ENCODE data around the gene PPP2R1B. TPM values are rescaled to one million over a fixed set of nuclear protein-coding genes. Genes with fewer than 3 reads are reported as not detected.
A peak's percentile ranks its signal among the peaks of the same experiment; 100 is the strongest.

PPP2R1B gene
- polyA plus RNA-seq, 1 donor (not counting 4 experiments of a cell fraction or from before 2014, with no cell fraction given): 33.6 TPM

DNA sequence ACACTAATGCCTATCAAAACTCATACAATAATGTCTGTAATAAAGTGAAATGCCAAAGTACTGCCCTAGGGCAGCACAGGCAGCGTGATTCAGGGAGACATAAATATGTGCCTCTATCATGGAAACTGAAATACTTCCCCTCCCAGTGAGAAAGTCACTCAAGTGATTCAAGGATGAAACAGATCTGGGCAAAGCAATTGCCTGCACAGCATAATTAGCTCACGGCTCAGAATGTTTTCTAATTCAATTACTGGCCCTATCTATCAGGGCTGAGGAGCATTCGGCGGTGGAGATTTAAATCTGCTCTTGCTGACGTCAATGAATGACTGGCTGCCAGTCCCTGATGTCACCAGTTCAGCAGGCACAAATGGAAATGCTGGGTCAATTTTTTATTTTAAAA lies 27.7 kb upstream of the PPP2R1B start:
- H4K20me1 ChIP-seq (ENCODE audit: control insufficient read depth, extremely low read depth, insufficient read depth, low read length): no peaks in the 10 kb centered on the region
- H3K9me3 ChIP-seq (ENCODE audit: control insufficient read depth, low read depth, low read length): no peaks in the 10 kb centered on the region
- peaks cover 0 to 3% of the 10 kb centered on the region in 2 experiments for H3K36me3 ChIP-seq (ENCODE audit: control insufficient read depth in 2 of 2, extremely low read depth in 1 of 2, insufficient read depth in 2 of 2, low read length in 2 of 2)
- H3K4me3 ChIP-seq (ENCODE audit: control insufficient read depth in 2 of 3, extremely low read depth in 1 of 3, insufficient read depth in 2 of 3, low read depth in 1 of 3, low read length in 3 of 3): no peak overlapping the region
- H3K27ac ChIP-seq (ENCODE audit: control insufficient read depth, insufficient read depth, low read length): peak overlapping the region; percentile 50
- H3K4me1 ChIP-seq (ENCODE audit: control insufficient read depth, extremely low read depth, insufficient read depth, low read length): peaks cover 11% of the 10 kb centered on the region
- no peaks in the 10 kb centered on the region for H3K9me1 ChIP-seq (ENCODE audit: control insufficient read depth, extremely low read depth, insufficient read depth, low read length)
- H3K27me3 ChIP-seq (ENCODE audit: control insufficient read depth, extremely low read depth, insufficient read depth, low read length): no peaks in the 10 kb centered on the region
- dilution Hi-C loops (cut with MboI; ENCODE audit: extremely low pct_ligation_motif_present, low sequenced_read_pairs): no loop called here
- no peak overlapping the region for H2AFZ ChIP-seq (ENCODE audit: control insufficient read depth, low read length)
- no peak overlapping the region for H3K9ac ChIP-seq (ENCODE audit: control insufficient read depth, extremely low read depth, insufficient read depth, low read length)
- FAIRE-seq (peak; percentile 71), DNase-seq (ENCODE audit: low read depth, low spot score) (peak; percentile 32)
- peak overlapping the region; percentile 35 for H3K4me2 ChIP-seq (ENCODE audit: control insufficient read depth, extremely low read depth, insufficient read depth, low read depth, low read length)
- TF ChIP-seq, protein P1, sequence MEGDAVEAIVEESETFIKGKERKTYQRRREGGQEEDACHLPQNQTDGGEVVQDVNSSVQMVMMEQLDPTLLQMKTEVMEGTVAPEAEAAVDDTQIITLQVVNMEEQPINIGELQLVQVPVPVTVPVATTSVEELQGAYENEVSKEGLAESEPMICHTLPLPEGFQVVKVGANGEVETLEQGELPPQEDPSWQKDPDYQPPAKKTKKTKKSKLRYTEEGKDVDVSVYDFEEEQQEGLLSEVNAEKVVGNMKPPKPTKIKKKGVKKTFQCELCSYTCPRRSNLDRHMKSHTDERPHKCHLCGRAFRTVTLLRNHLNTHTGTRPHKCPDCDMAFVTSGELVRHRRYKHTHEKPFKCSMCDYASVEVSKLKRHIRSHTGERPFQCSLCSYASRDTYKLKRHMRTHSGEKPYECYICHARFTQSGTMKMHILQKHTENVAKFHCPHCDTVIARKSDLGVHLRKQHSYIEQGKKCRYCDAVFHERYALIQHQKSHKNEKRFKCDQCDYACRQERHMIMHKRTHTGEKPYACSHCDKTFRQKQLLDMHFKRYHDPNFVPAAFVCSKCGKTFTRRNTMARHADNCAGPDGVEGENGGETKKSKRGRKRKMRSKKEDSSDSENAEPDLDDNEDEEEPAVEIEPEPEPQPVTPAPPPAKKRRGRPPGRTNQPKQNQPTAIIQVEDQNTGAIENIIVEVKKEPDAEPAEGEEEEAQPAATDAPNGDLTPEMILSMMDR (optimal IDR thresholded peaks at IDR 0.05 in 1 of 3, IDR thresholded peaks at IDR 0.05 in 1 of 3, conservative IDR thresholded peaks at IDR 0.05 in 1 of 3; ENCODE audit: extremely low read depth in 1 of 3, insufficient read depth in 2 of 3, low read length in 3 of 3): no peak
- no peak for TF ChIP-seq EZH2 (IDR thresholded peaks at IDR 0.05; ENCODE audit: low read length)
- H3K79me2 ChIP-seq (ENCODE audit: control insufficient read depth, insufficient read depth, low read length): no peaks in the 10 kb centered on the region

DNA sequence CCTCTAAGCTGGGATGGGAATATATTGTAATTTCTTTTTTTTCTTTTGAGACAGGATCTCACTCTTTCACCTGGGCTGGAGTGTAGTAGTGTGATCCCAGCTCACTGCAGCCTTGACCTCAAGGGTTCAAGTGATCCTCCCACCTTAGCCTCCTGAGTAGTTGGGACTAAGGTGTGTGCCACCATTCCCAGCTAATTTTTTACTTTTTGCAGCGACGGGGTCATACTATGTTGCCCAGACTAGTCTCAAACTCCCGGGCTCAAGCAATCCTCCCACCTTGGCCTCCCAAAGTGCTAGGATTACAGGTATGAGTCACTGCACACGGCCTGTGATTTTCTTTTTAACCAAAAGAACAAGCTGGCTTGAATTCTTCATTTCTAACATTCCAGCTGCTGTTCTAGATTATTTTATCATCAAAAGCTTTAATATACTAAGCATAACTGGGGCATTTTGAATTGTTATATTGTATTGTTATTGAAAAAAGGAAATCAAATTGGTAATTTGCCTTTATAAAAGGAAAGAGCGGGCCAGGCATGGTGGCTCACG lies 26.8 kb upstream of the PPP2R1B start:
- H3K9me3 ChIP-seq (ENCODE audit: control insufficient read depth, low read depth, low read length): no peaks in the 10 kb centered on the region
- no peaks in the 10 kb centered on the region for H3K27me3 ChIP-seq (ENCODE audit: control insufficient read depth, extremely low read depth, insufficient read depth, low read length)
- TF ChIP-seq EZH2 (IDR thresholded peaks at IDR 0.05; ENCODE audit: low read length): no peak
- TF ChIP-seq, protein P1 (optimal IDR thresholded peaks at IDR 0.05 in 1 of 3, IDR thresholded peaks at IDR 0.05 in 1 of 3, conservative IDR thresholded peaks at IDR 0.05 in 1 of 3; ENCODE audit: extremely low read depth in 1 of 3, insufficient read depth in 2 of 3, low read length in 3 of 3): no peak
- peaks cover 11% of the 10 kb centered on the region for H3K4me1 ChIP-seq (ENCODE audit: control insufficient read depth, extremely low read depth, insufficient read depth, low read length)
- H3K4me2 ChIP-seq (ENCODE audit: control insufficient read depth, extremely low read depth, insufficient read depth, low read depth, low read length): no peak overlapping the region
- no peaks in the 10 kb centered on the region for H3K9me1 ChIP-seq (ENCODE audit: control insufficient read depth, extremely low read depth, insufficient read depth, low read length)
- no peak overlapping the region for H3K9ac ChIP-seq (ENCODE audit: control insufficient read depth, extremely low read depth, insufficient read depth, low read length)
- dilution Hi-C loops (cut with MboI; ENCODE audit: extremely low pct_ligation_motif_present, low sequenced_read_pairs): no loop called here
- DNase-seq (ENCODE audit: low read depth, low spot score): no peak
- no peaks in the 10 kb centered on the region for H4K20me1 ChIP-seq (ENCODE audit: control insufficient read depth, extremely low read depth, insufficient read depth, low read length)
- peak overlapping the region; percentile 26 for H3K27ac ChIP-seq (ENCODE audit: control insufficient read depth, insufficient read depth, low read length)
- H3K79me2 ChIP-seq (ENCODE audit: control insufficient read depth, insufficient read depth, low read length): no peaks in the 10 kb centered on the region
- no peak overlapping the region for H3K4me3 ChIP-seq (ENCODE audit: control insufficient read depth in 2 of 3, extremely low read depth in 1 of 3, insufficient read depth in 2 of 3, low read depth in 1 of 3, low read length in 3 of 3)
- no peak for FAIRE-seq
- H2AFZ ChIP-seq (ENCODE audit: control insufficient read depth, low read length): no peak overlapping the region
- H3K36me3 ChIP-seq (ENCODE audit: control insufficient read depth in 2 of 2, extremely low read depth in 1 of 2, insufficient read depth in 2 of 2, low read length in 2 of 2): no peaks in the 10 kb centered on the region
